Common myeloid progenitor, CD34-positive (primary cell): ENCODE results near the gene SYNGR3.

ENCODE experiments used
- CTCF ChIA-PET: fragments of 350-600 bp; sonication (Branson Sonifier 250); formaldehyde crosslinking; loops from one replicate; lab custom pipeline; 2021; ENCODE audit warnings: antibody characterized with exemption; lab: Charles Lee
- POLR2A ChIA-PET: fragments of 350-600 bp; sonication (Branson Sonifier 250); formaldehyde crosslinking; loops from one replicate; lab custom pipeline; 2021; ENCODE audit warnings: antibody characterized with exemption; lab: Charles Lee
- DNase-seq, 3 donors: peaks; one replicate each; pipeline versions ENCODE4 v3.0.0 to v3.0.0-alpha.2; 2013
- H3K27ac ChIP-seq, 2 experiments: 1 replicate in 1 of 2; 2 replicates in 1 of 2; pipeline ENCODE4 v1.7.0; 2013; ENCODE audit warnings: inconsistent platforms in 2 of 2, low read length in 2 of 2, mild to moderate bottlenecking in 2 of 2, low read depth in 1 of 2, moderate library complexity in 1 of 2; ENCODE audit not compliant: severe bottlenecking in 2 of 2, insufficient read depth in 1 of 2, poor library complexity in 1 of 2
- H3K27me3 ChIP-seq, 5 experiments: replicated peaks in 2 of 5; 1 replicate in 3 of 5; 2 replicates in 2 of 5; pipeline versions ENCODE4 v1.6.1 to v1.7.0; 2013; ENCODE audit warnings: low read length in 4 of 5, mild to moderate bottlenecking in 2 of 5, moderate library complexity in 2 of 5, inconsistent platforms in 1 of 5; ENCODE audit not compliant: insufficient read depth in 5 of 5, control insufficient read depth in 4 of 5
- H3K36me3 ChIP-seq, 4 experiments: 1 replicate in 2 of 4; 2 replicates in 2 of 4; pipeline versions ENCODE4 v1.6.1 to v1.7.0; 2013; ENCODE audit warnings: low read length in 3 of 4, control low read depth in 1 of 4, mild to moderate bottlenecking in 1 of 4; ENCODE audit not compliant: control insufficient read depth in 4 of 4, insufficient read depth in 4 of 4
- H3K4me1 ChIP-seq, 4 experiments: 1 replicate in 3 of 4; 2 replicates in 1 of 4; pipeline versions ENCODE4 v1.6.1 to v1.7.1; 2013; ENCODE audit warnings: low read length in 3 of 4, mild to moderate bottlenecking in 3 of 4, control low read depth in 1 of 4, inconsistent platforms in 1 of 4, moderate library complexity in 1 of 4; ENCODE audit not compliant: control insufficient read depth in 4 of 4, insufficient read depth in 4 of 4; ENCODE audit errors: control extremely low read depth in 1 of 4
- H3K4me3 ChIP-seq, 7 experiments: 1 replicate in 4 of 7; 2 replicates in 3 of 7; pipeline versions ENCODE4 v1.5.1 to v1.7.0; 2013; ENCODE audit warnings: mild to moderate bottlenecking in 7 of 7, low read length in 6 of 7, moderate library complexity in 6 of 7, inconsistent platforms in 2 of 7, low read depth in 2 of 7, control low read depth in 1 of 7; ENCODE audit not compliant: insufficient read depth in 4 of 7, control insufficient read depth in 1 of 7; ENCODE audit errors: extremely low read depth in 1 of 7
- H3K9me3 ChIP-seq, 5 experiments: 1 replicate in 4 of 5; 2 replicates in 1 of 5; pipeline versions ENCODE4 v1.6.1 to v1.7.1; 2013; ENCODE audit warnings: low read length in 4 of 5, mild to moderate bottlenecking in 2 of 5, inconsistent platforms in 1 of 5, low read depth in 1 of 5, moderate library complexity in 1 of 5; ENCODE audit not compliant: control insufficient read depth in 4 of 5, insufficient read depth in 2 of 5; ENCODE audit errors: control extremely low read depth in 1 of 5
- WGBS: methylation state at CpG from one replicate; pipeline ENCODE4 v1.1.5; 2013; ENCODE audit not compliant: insufficient coverage; 5-methylcytosine and 5-hydroxymethylcytosine counted together

SYNGR3 gene

GRCh38 chr16:1972490-1972877 lies 17.3 kb upstream of the SYNGR3 start:
- DNase-seq, result no peak
- peak overlapping the region; percentile 75 to 94 (median 85) for H3K4me3 ChIP-seq
- H3K36me3 ChIP-seq, result peaks cover 2 to 34% (median 27%) of the 10 kb centered on the region in 4 experiments
- H3K9me3 ChIP-seq, result no peaks in the 10 kb centered on the region
- peak overlapping the region in 1 of 2 experiments; percentile 91 for H3K27ac ChIP-seq
- CTCF ChIA-PET, result no interaction called here
- H3K27me3 ChIP-seq, result peaks cover 0 to 2% (median 0%) of the 10 kb centered on the region in 5 experiments
- H3K4me1 ChIP-seq, result peaks cover 0 to 24% (median 19%) of the 10 kb centered on the region in 4 experiments
- 4% methylated on average over 21 of the region's 22 CpGs for WGBS
- POLR2A ChIA-PET, result interaction anchor here (1.2 kb wide), 1 partner anchor 12 kb away, joined by 5 read pairs; no protein-coding TSS in a partner anchor

DNA sequence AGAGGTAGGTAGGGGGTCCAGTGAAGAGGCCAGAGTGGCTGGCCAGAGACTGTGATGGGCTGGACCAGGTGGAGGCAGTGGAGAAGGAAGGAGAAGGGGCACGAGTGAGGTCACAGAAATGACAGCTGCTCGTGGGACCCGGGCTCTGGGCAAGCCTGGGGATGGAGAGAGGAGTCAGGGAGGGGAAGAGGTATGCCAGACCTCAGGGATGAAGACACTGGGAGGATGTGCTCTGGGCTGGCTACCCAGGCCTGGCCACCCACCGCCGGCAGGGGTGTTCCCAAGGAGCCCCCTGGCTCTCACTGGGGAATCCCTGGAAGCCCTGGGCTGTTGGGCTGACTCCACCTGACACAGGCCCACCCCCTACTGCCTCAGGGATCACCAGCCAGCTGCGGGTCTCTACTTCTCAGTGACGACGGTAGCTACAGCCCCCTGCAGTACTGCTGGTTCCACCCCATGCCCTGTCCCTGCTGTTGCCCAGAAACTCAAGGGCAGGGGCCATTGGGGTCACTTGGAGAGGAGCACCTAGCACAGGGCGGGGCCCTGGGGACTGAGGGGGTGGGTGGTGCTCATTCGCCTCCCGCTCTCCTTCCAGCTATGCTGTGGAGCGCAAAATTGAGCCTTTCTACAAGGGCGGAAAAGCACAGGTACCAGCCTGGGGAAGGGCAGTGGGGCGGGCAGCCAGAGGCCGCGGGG lies 16.2 kb upstream of the SYNGR3 start:
- H3K36me3 ChIP-seq, result peaks cover 2 to 45% (median 35%) of the 10 kb centered on the region in 4 experiments
- peaks cover 0 to 3% (median 0%) of the 10 kb centered on the region in 5 experiments for H3K9me3 ChIP-seq
- H3K27me3 ChIP-seq, result peaks cover 0 to 13% (median 3%) of the 10 kb centered on the region in 5 experiments
- WGBS, result 99% methylated on average over 15 of the region's 16 CpGs
- POLR2A ChIA-PET, result interaction anchor here (0.6 kb wide), 1 partner anchor 241 kb away, joined by 3 read pairs; the partner anchor contains the start of gene PGP
- H3K4me3 ChIP-seq, result no peak overlapping the region
- H3K4me1 ChIP-seq, result peaks cover 0 to 24% (median 19%) of the 10 kb centered on the region in 4 experiments
- H3K27ac ChIP-seq, result no peak overlapping the region
- CTCF ChIA-PET, result no interaction called here
- no peak for DNase-seq

- CTCF ChIA-PET, result no interaction called here
- Histone ChIP-seq H3K27ac (no peak overlapping the region), H3K36me3 (peaks cover 2 to 49% (median 37%) of the 10 kb centered on the region in 4 experiments)
Observed at GRCh38 chr16:1974157-1975070, 15.4 kb upstream of the SYNGR3 start.

GRCh38 chr16:1975432-1976215 lies 14.1 kb upstream of the SYNGR3 start:
- ChIA-PET POLR2A (interaction anchor here (1.4 kb wide), 1 partner anchor 11 kb away, joined by 6 read pairs; the partner anchor contains the start of gene RPS2), CTCF (interaction anchor here (1.6 kb wide), 1 partner anchor 28 kb away, joined by 6 read pairs; no protein-coding TSS in a partner anchor)
- H3K27me3 ChIP-seq, result peaks cover 0 to 33% (median 10%) of the 10 kb centered on the region in 5 experiments
- 97% methylated on average over 25 of the region's 33 CpGs for WGBS
- H3K27ac ChIP-seq, result no peak overlapping the region
- peaks cover 0 to 28% (median 26%) of the 10 kb centered on the region in 4 experiments for H3K4me1 ChIP-seq
- H3K4me3 ChIP-seq, result no peak overlapping the region
- H3K9me3 ChIP-seq, result peaks cover 0 to 3% (median 0%) of the 10 kb centered on the region in 5 experiments
- peaks cover 2 to 49% (median 37%) of the 10 kb centered on the region in 4 experiments for H3K36me3 ChIP-seq
- no peak for DNase-seq

More at GRCh38 chr16:1974157-1975070, 15.4 kb upstream of the SYNGR3 start:
- peaks cover 0 to 3% (median 0%) of the 10 kb centered on the region in 5 experiments for H3K9me3 ChIP-seq
- H3K27me3 ChIP-seq, result peaks cover 0 to 21% (median 3%) of the 10 kb centered on the region in 5 experiments
- no peak overlapping the region for H3K4me3 ChIP-seq
- H3K4me1 ChIP-seq, result peaks cover 0 to 24% (median 22%) of the 10 kb centered on the region in 4 experiments
- DNase-seq, result no peak
- 99% methylated on average over 30 of the region's 42 CpGs for WGBS
- POLR2A ChIA-PET, result interaction anchor here (1.4 kb wide), 1 partner anchor 10 kb away, joined by 6 read pairs; the partner anchor contains the start of gene RPS2

- CTCF ChIA-PET, result interaction anchor here (1.1 to 1.6 kb wide), 2 partner anchors 28 to 47 kb away, joined by 3 to 6 read pairs; no protein-coding TSS in a partner anchor
Observed at GRCh38 chr16:1976216-1976520, 13.6 kb upstream of the SYNGR3 start.

More at GRCh38 chr16:1976216-1976520, 13.6 kb upstream of the SYNGR3 start:
- Histone ChIP-seq H3K4me3 (no peak overlapping the region), H3K4me1 (peaks cover 0 to 25% (median 21%) of the 10 kb centered on the region in 4 experiments), H3K27ac (no peak overlapping the region), H3K9me3 (peaks cover 0 to 3% (median 0%) of the 10 kb centered on the region in 5 experiments), H3K36me3 (peaks cover 2 to 49% (median 37%) of the 10 kb centered on the region in 4 experiments), H3K27me3 (peaks cover 0 to 39% (median 13%) of the 10 kb centered on the region in 5 experiments)
- DNase-seq, result no peak
- POLR2A ChIA-PET, result interaction anchor here (1.4 kb wide), 1 partner anchor 11 kb away, joined by 6 read pairs; the partner anchor contains the start of gene RPS2
- WGBS, result 96% methylated on average over 8 of the region's 8 CpGs
